Sigmoid colon (tissue), 7 donors: ENCODE measurements around the gene DENND6B. TPM values are rescaled to one million over a fixed set of nuclear protein-coding genes. Genes with fewer than 3 reads are reported as not detected.

Source experiments
- DNase-seq: peaks from one replicate; pipeline ENCODE4 v3.0.0-alpha.2; 2019
- H3K27ac ChIP-seq, 4 donors: fragments of 200-600 bp; sonication (generic); one replicate each; pipeline ENCODE4 v1.5.1; 2016 to 2019; ENCODE audit warnings: mild to moderate bottlenecking in 1 of 4
- H3K27me3 ChIP-seq, 3 donors: fragments of 200-600 bp; sonication (generic); one replicate each; pipeline ENCODE4 v1.5.1; 2019; ENCODE audit warnings: mild to moderate bottlenecking in 1 of 3
- H3K36me3 ChIP-seq, 4 donors: fragments of 200-600 bp; sonication (generic); one replicate each; pipeline ENCODE4 v1.5.1; 2016 to 2019
- H3K4me1 ChIP-seq, 4 donors: fragments of 200-600 bp; sonication (generic); one replicate each; pipeline ENCODE4 v1.5.1; 2017 to 2019
- H3K4me3 ChIP-seq, 4 donors: fragments of 200-600 bp; sonication (generic); one replicate each; pipeline ENCODE4 v1.5.1; 2017 to 2019; ENCODE audit warnings: mild to moderate bottlenecking in 2 of 4, moderate library complexity in 1 of 4
- H3K9me3 ChIP-seq, 4 donors: fragments of 200-600 bp in 3 of 4; sonication (generic) in 3 of 4; one replicate each; pipeline versions ENCODE4 v1.5.1 to v1.6.1; 2013 to 2019
- EP300 ChIP-seq, 4 donors: sonication (generic); formaldehyde crosslinking; IDR thresholded peaks; one replicate each; pipeline ENCODE4 v1.6.1; 2017; ENCODE audit warnings: antibody characterized with exemption in 4 of 4
- POLR2A ChIP-seq, 2 donors: fragments of 450-650 bp; IDR thresholded peaks; one replicate each; pipeline ENCODE4 v1.6.1; 2016; ENCODE audit warnings: antibody characterized with exemption in 2 of 2, mild to moderate bottlenecking in 2 of 2, moderate library complexity in 2 of 2
- POLR2AphosphoS5 ChIP-seq, 4 donors: sonication (generic); formaldehyde crosslinking; IDR thresholded peaks; one replicate each; pipeline ENCODE4 v1.6.1; 2017; ENCODE audit warnings: antibody characterized with exemption in 4 of 4
- WGBS, 2 donors: extraction: QIAGEN DNeasy Blood & Tissue Kit; methylation state at CpG; one replicate each; pipeline ENCODE4 v1.1.7; 2013; 5-methylcytosine and 5-hydroxymethylcytosine counted together
- intact Hi-C: fragments of 100-400 bp; cut with DNase I; formaldehyde crosslinking; loops from one replicate; pipeline ENCODE4 v1.15.1; 2023
- polyA plus RNA-seq, 3 donors: library from polyadenylated mRNA; stranded (reverse); fragments of 200-250 nt; gene quantifications; one replicate each; pipeline ENCODE4 v1.2.3, GENCODE V29; 2013
- total RNA-seq, 4 donors: library from RNA; depleted of rRNA; stranded (reverse); fragments of >200 nt; gene quantifications; one replicate each; pipeline ENCODE4 v1.1.0, GENCODE V29; 2016
- TF ChIP-seq, protein P1 (sequence below), 4 experiments: fragments of 450-650 bp in 3 of 4; fragments of 200-600 bp in 1 of 4; IDR thresholded peaks; one replicate each; pipeline ENCODE4 v1.5.1; 2016 to 2019; ENCODE audit warnings: antibody characterized with exemption in 4 of 4, mild to moderate bottlenecking in 3 of 4, moderate library complexity in 2 of 4
- donor health status: healthy with polysubstance abuse.
- donor health status: Bipolar disorder and iron deficiency.
- donor health status: healthy.

The DENND6B gene
- total and polyA plus RNA-seq, 7 donors, result 0.69 to 7.2 (median 2.3) TPM

GRCh38 chr22:50317674-50318073 is 9.1 kb downstream of the DENND6B start:
- WGBS, 2 donors, result 91 to 94% methylated on average over 7 of the region's 7 CpGs
- no peak overlapping the region for H3K4me3 ChIP-seq
- no peak overlapping the region for H3K27ac ChIP-seq
- intact Hi-C loops, result no loop called here
- H3K27me3 ChIP-seq, result no peaks in the 10 kb centered on the region
- no peak for DNase-seq
- TF ChIP-seq EP300 (IDR thresholded peaks at IDR 0.05) (no peak), POLR2A (IDR thresholded peaks at IDR 0.05) (no peak), POLR2AphosphoS5 (IDR thresholded peaks at IDR 0.05) (no peak)
- TF ChIP-seq, protein P1, sequence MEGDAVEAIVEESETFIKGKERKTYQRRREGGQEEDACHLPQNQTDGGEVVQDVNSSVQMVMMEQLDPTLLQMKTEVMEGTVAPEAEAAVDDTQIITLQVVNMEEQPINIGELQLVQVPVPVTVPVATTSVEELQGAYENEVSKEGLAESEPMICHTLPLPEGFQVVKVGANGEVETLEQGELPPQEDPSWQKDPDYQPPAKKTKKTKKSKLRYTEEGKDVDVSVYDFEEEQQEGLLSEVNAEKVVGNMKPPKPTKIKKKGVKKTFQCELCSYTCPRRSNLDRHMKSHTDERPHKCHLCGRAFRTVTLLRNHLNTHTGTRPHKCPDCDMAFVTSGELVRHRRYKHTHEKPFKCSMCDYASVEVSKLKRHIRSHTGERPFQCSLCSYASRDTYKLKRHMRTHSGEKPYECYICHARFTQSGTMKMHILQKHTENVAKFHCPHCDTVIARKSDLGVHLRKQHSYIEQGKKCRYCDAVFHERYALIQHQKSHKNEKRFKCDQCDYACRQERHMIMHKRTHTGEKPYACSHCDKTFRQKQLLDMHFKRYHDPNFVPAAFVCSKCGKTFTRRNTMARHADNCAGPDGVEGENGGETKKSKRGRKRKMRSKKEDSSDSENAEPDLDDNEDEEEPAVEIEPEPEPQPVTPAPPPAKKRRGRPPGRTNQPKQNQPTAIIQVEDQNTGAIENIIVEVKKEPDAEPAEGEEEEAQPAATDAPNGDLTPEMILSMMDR (IDR thresholded peaks at IDR 0.05), result no peak
- H3K4me1 ChIP-seq, result no peaks in the 10 kb centered on the region
- H3K9me3 ChIP-seq, result no peaks in the 10 kb centered on the region
- no peaks in the 10 kb centered on the region for H3K36me3 ChIP-seq

- H3K36me3 ChIP-seq, result no peaks in the 10 kb centered on the region
- no peak overlapping the region for H3K4me3 ChIP-seq
- TF ChIP-seq EP300 (IDR thresholded peaks at IDR 0.05) (no peak), POLR2AphosphoS5 (IDR thresholded peaks at IDR 0.05) (no peak)
- 75 to 88% methylated on average over 9 of the region's 9 CpGs for WGBS, 2 donors
- H3K27me3 ChIP-seq, result no peaks in the 10 kb centered on the region
- intact Hi-C loops, result no loop called here
- H3K27ac ChIP-seq, result no peak overlapping the region
- H3K4me1 ChIP-seq, result no peaks in the 10 kb centered on the region
- no peak for DNase-seq
- H3K9me3 ChIP-seq, result no peaks in the 10 kb centered on the region
These were observed 9.6 kb downstream of the DENND6B start for GRCh38 chr22:50317178-50317577.

- H3K4me1 ChIP-seq, result no peaks in the 10 kb centered on the region
- H3K4me3 ChIP-seq, result no peak overlapping the region
- H3K27me3 ChIP-seq, result no peaks in the 10 kb centered on the region
- no peak for DNase-seq
- TF ChIP-seq POLR2AphosphoS5 (IDR thresholded peaks at IDR 0.05), result no peak
- no peak for TF ChIP-seq POLR2A (IDR thresholded peaks at IDR 0.05)
- no peak for TF ChIP-seq EP300 (IDR thresholded peaks at IDR 0.05)
- TF ChIP-seq, protein P1 (IDR thresholded peaks at IDR 0.05), result no peak
- H3K27ac ChIP-seq, result no peak overlapping the region
- intact Hi-C loops, result no loop called here
- WGBS, 2 donors, result 79 to 86% methylated on average over 33 of the region's 45 CpGs
- H3K36me3 ChIP-seq, result no peaks in the 10 kb centered on the region
- H3K9me3 ChIP-seq, result no peaks in the 10 kb centered on the region
These were observed 10.4 kb downstream of the DENND6B start for GRCh38 chr22:50316114-50317065.

DNA sequence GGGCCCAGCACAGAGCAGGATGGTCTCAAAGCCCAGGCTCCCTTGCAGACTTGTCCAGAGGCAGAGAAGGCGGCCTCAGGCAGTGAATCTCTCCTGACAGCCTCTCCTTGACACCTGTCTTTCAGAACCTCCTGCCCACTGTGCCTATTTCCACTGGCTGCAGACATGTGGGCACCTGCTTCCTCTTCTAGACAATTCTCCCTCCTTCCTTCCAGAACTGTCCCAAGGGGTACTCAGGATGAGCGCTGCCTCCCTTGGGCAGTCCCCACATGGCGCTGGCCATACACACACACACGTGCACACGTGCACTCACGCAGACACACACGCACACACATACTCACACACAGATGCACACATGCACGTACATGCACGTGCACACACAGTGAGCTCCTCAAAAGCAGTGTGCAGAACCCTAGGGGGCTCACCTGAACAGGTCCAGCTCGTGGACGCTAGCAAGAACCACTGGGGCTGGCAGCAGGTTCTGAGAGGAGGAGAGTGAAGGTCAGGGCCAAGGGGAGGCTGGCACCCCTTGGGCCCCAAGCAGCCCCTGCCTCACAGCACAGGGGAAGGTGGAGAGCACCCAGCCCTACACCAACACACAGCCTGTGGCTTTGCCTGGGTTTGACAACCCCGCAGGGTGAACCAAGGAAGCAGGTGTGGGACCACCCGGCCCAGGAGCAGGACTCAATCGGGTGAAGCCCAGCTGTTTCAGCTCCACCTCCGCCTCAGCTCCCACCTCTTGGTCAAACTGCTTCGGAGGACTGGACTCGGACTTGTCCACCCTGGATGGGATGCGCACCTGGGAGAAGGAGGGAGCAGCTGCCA is 11.3 kb downstream of the DENND6B start:
- Histone ChIP-seq H3K27ac (no peak overlapping the region), H3K9me3 (no peaks in the 10 kb centered on the region), H3K36me3 (no peaks in the 10 kb centered on the region), H3K4me1 (no peaks in the 10 kb centered on the region), H3K27me3 (no peaks in the 10 kb centered on the region), H3K4me3 (no peak overlapping the region)
- no peak for TF ChIP-seq POLR2AphosphoS5 (IDR thresholded peaks at IDR 0.05)
- TF ChIP-seq EP300 (IDR thresholded peaks at IDR 0.05), result no peak
- TF ChIP-seq, protein P1 (IDR thresholded peaks at IDR 0.05), result no peak
- TF ChIP-seq POLR2A (IDR thresholded peaks at IDR 0.05), result no peak
- intact Hi-C loops, result no loop called here
- no peak for DNase-seq
- WGBS, 2 donors, result 75 to 93% methylated on average over 18 of the region's 18 CpGs
